ENCODE results near the gene SLC9A5.
A peak's percentile ranks its signal among the peaks of the same experiment; 100 is the strongest.

The SLC9A5 gene

GRCh38 chr16:67282447-67282805, 33.6 kb downstream of the SLC9A5 start:
- no peak for DNase-seq

- peak; percentile 70 for DNase-seq
Observed at GRCh38 chr16:67283039-67283825, 34.5 kb downstream of the SLC9A5 start.

- no peak for DNase-seq
Observed at GRCh38 chr16:67283826-67284555, 35.2 kb downstream of the SLC9A5 start.

GRCh38 chr16:67284699-67285646, 36.2 kb downstream of the SLC9A5 start:
- no peak for DNase-seq

GRCh38 chr16:67286441-67287235, 37.9 kb downstream of the SLC9A5 start:
- no peak for DNase-seq

GRCh38 chr16:67287960-67288359, 39.2 kb downstream of the SLC9A5 start:
- DNase-seq: no peak

GRCh38 chr16:67291461-67291860, 42.7 kb downstream of the SLC9A5 start:
- DNase-seq: no peak

- DNase-seq: no peak
Observed at GRCh38 chr16:67294171-67294757, 45.5 kb downstream of the SLC9A5 start.

- no peak for DNase-seq
Observed at GRCh38 chr16:67294938-67295361, 46.2 kb downstream of the SLC9A5 start.

- peak; percentile 68 for DNase-seq
Observed at GRCh38 chr16:67296420-67296819, 47.6 kb downstream of the SLC9A5 start.

- no peak for DNase-seq
Observed at GRCh38 chr16:67298277-67298676, 49.5 kb downstream of the SLC9A5 start.

GRCh38 chr16:67299269-67299668, 50.5 kb downstream of the SLC9A5 start:
- no peak for DNase-seq

- no peak for DNase-seq
Observed at GRCh38 chr16:67301080-67301782, 52.5 kb downstream of the SLC9A5 start.

- DNase-seq: no peak
Observed at GRCh38 chr16:67302076-67302475, 53.3 kb downstream of the SLC9A5 start.

GRCh38 chr16:67302970-67303369, 54.2 kb downstream of the SLC9A5 start:
- no peak for DNase-seq

- peak; percentile 15 for DNase-seq
Observed at GRCh38 chr16:67304020-67304419, 55.2 kb downstream of the SLC9A5 start.

- no peak for DNase-seq
Observed at GRCh38 chr16:67305216-67306071, 56.7 kb downstream of the SLC9A5 start.

- DNase-seq: no peak
Observed at GRCh38 chr16:67310561-67310960, 61.8 kb downstream of the SLC9A5 start.

- peak; percentile 99 for DNase-seq
Observed at GRCh38 chr16:67311607-67312488, 63.1 kb downstream of the SLC9A5 start.
